ENCODE data around the gene NPM1.

- TF ChIP-seq CTCF (IDR thresholded peaks at IDR 0.05) (no peak), POLR2A (IDR thresholded peaks at IDR 0.05) (peak in 1 of 2 donors; percentile 74)
Observed at GRCh38 chr5:171387345-171387969, at the start of gene NPM1.

All from lower leg skin (tissue), 3 donors.